HUES64 (cell line): ENCODE data around the gene TMEM179.

Experiments
- H3K27ac ChIP-seq: 2 replicates; pipeline ENCODE4 v1.7.0; 2013; ENCODE audit warnings: low read depth, low read length, inconsistent platforms
- H3K27me3 ChIP-seq: 2 replicates; pipeline ENCODE4 v1.6.1; 2013; ENCODE audit warnings: mild to moderate bottlenecking, low read length; ENCODE audit not compliant: insufficient read depth
- H3K36me3 ChIP-seq: 2 replicates; pipeline ENCODE4 v1.6.1; 2013; ENCODE audit warnings: mild to moderate bottlenecking, low read length; ENCODE audit not compliant: insufficient read depth
- H3K4me1 ChIP-seq: 2 replicates; pipeline ENCODE4 v1.6.1; 2013; ENCODE audit warnings: mild to moderate bottlenecking, low read length, moderate library complexity; ENCODE audit not compliant: insufficient read depth
- H3K4me3 ChIP-seq: 2 replicates; pipeline ENCODE4 v1.5.1; 2013; ENCODE audit warnings: mild to moderate bottlenecking, low read length, moderate library complexity
- H3K9ac ChIP-seq: 2 replicates; pipeline ENCODE4 v1.6.1; 2013; ENCODE audit warnings: mild to moderate bottlenecking, low read depth, low read length
- H3K9me3 ChIP-seq: 2 replicates; pipeline ENCODE4 v1.6.1; 2013; ENCODE audit warnings: low read depth, low read length; ENCODE audit not compliant: insufficient read depth
- WGBS: fragments of 150-250, 120-280 bp; methylation state at CpG from one replicate; pipeline ENCODE4 v1.1.7; 2013; ENCODE audit warnings: missing lambda C conversion rate; 5-methylcytosine and 5-hydroxymethylcytosine counted together

The TMEM179 gene

DNA sequence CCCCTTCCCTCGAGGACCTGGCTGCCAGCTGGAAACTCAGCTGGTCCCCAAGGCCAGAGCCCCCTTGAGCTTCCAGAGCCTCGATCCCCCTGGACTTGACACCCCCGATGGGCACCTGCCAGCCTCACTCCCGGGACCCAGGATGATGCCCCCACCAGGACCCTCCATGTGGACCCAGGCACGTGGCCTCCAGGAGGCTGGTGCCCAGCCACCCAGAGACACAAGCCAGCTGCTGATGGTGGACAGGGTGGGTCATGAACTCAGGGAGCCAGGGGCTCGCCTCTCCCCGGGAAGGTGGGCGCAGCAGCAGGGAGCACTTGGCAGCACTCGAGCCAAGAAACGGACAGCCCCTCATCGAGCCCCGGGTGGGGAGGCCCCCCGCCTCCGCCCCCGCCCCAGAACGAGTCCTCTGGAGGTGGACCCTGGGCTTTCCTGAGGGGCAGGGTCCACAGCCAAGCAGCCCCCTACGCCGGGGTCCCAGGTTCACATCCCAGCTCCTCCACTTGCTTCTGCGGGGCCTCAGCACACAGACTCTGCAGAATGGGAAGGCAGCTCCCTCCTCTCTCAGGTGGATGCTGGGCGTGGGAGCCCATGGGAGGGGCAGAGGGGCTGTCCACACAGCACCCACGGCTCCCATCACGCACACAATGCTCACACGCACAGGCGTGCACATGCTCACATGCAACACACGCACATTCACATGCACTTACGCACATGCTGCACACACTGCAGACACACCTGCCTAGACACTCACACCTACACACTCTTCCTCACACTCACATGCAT, 12.9 kb downstream of the TMEM179 start:
- no peaks in the 10 kb centered on the region for H3K27me3 ChIP-seq
- no peaks in the 10 kb centered on the region for H3K9me3 ChIP-seq
- H3K27ac ChIP-seq: no peak overlapping the region
- H3K4me3 ChIP-seq: no peak overlapping the region
- WGBS: 89% methylated on average over 26 of the region's 26 CpGs
- H3K36me3 ChIP-seq: no peaks in the 10 kb centered on the region
- no peak overlapping the region for H3K9ac ChIP-seq
- H3K4me1 ChIP-seq: no peaks in the 10 kb centered on the region

DNA sequence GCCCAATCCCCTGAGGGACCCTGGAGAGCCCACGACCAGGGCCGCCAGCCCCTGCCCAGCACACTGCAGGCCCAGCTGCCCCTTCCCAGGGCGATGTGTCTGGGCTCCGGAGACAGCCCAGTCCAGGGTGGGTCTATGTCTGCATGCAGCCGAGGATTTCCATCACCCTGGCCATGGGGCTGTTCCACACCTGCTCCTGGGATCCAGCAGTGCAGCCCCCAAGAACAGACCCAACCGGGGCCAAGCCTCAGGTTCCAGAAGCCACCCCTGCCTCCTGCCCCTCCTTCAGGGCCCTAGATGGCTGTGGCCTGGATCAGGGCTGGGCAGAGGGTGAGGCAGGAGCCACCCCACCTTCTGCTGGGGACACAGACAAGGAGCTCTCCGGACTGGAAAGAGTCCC, 13.5 kb downstream of the TMEM179 start:
- Histone ChIP-seq H3K36me3 (no peaks in the 10 kb centered on the region), H3K9ac (no peak overlapping the region), H3K27me3 (no peaks in the 10 kb centered on the region), H3K4me1 (no peaks in the 10 kb centered on the region), H3K4me3 (no peak overlapping the region), H3K9me3 (no peaks in the 10 kb centered on the region), H3K27ac (no peak overlapping the region)
- WGBS: 85% methylated on average over 7 of the region's 7 CpGs

DNA sequence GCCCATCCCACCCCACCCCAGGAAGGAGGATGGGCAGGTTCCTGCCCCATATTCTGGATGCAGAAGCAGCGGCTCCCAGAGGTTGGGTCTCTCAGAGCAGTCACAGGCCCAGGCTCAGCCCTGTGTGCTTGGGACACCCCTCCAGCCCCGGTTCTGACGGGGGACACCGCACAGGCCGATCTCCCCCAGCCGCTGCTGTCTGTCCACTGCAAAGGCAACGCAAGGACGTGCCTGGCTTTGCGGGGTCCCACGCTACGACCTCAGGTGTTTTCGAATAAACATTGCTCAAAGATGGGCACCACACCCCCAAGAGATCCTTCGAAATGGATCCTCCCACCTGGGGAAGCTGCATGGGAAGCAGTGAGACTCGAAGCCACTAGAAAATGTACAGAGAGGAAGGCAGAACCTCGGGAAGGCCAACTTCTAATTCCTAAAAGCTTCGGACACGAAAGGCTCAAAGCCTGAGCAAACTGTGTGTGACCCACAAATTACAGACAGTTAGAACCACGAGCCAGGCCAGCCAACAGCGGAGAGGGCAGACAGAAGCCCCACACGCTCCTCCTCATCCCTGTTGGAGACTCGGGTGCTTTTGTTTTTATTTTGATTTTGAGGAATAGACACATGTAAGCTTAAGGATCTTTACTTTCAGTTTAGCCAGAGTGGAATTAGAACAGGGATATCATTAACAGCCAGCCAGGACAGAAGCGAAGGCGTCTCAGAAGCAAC, 14.2 kb downstream of the TMEM179 start:
- 91% methylated on average over 23 of the region's 23 CpGs for WGBS
- no peaks in the 10 kb centered on the region for H3K36me3 ChIP-seq
- H3K27me3 ChIP-seq: no peaks in the 10 kb centered on the region
- no peaks in the 10 kb centered on the region for H3K4me1 ChIP-seq
- no peak overlapping the region for H3K9ac ChIP-seq
- H3K4me3 ChIP-seq: no peak overlapping the region
- H3K9me3 ChIP-seq: no peaks in the 10 kb centered on the region
- no peak overlapping the region for H3K27ac ChIP-seq

DNA sequence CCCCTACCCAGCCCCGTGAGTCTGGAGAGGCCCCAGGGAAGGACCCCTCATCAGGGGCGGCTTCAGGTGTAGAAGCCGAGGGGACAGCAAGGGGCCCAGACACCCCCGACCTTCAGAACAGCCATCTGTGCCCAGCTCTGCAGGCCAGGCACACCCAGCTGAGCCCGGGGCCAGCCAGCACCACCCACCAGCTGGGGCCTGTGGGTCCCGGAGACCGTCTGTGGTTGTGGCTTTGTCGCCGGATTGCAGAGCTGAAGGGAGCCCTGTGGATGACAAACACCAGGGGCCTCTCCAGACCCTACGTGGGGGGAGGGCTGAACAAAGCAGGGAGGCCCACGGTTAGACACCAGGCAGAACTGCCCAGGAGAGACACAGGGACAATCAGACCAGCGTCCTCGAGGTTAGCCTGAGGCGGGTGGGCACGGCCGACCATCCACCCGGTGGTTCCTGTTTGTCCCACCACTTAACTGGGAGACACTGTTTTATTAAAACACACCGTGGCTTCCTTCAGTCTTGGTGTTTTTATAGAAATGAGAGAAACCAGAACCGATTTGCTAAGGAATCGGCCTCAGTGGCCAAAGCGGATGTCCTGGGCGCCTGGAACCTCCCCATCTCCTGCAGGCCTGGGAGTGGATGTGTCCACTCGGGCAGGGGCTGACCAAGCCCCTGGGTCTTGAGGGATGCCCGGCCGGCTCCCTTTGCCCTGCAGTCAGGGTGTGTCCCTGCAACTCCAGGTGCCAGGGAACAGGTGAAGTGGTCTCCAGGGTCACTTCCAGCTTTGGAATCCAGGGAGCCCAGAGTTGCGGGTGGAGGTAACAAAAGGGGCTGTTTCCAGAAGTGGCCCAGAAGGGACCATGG, 15.0 kb downstream of the TMEM179 start:
- H3K27me3 ChIP-seq: no peaks in the 10 kb centered on the region
- H3K9ac ChIP-seq: no peak overlapping the region
- no peaks in the 10 kb centered on the region for H3K4me1 ChIP-seq
- 91% methylated on average over 26 of the region's 26 CpGs for WGBS
- H3K36me3 ChIP-seq: no peaks in the 10 kb centered on the region
- H3K4me3 ChIP-seq: no peak overlapping the region
- no peak overlapping the region for H3K27ac ChIP-seq
- no peaks in the 10 kb centered on the region for H3K9me3 ChIP-seq

DNA sequence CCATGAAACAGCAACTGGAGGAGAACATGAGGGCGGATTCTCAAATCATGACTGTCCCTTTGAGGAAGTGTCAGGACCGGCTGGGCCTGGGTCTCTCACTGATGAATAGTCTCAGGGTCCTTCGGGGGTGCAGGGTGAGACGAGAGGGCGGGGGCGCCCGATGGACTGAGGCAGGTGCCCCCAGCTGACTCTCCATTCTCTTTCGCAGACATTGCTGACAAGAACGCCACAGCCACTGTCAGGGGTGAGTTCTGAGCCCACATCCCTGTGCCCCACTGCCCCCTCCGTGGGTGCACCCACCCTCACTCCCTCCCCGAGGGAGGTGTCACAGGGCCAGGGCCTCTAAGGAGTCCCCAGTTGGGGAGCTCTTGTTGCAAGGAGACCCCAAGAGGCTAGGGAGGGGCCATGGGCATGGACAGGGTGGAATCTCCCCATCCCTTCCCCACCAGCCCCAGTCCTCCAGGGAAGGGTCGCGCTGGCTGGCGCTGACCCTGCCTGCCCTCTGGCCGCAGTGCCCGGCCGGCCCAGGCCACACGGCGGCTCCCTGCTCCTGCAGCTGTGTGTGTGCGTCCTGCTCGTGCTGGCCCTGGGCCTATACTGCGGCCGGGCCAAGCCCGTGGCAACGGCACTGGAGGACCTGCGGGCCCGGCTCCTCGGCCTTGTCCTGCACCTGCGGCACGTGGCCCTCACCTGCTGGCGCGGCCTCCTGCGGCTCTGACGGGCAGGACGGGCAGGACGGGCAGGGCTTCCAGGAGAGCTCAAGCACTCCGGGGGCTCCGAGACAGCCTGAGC, 16.3 kb downstream of the TMEM179 start:
- Histone ChIP-seq H3K9ac (no peak overlapping the region), H3K4me1 (no peaks in the 10 kb centered on the region), H3K27ac (no peak overlapping the region), H3K4me3 (no peak overlapping the region), H3K27me3 (no peaks in the 10 kb centered on the region), H3K9me3 (no peaks in the 10 kb centered on the region), H3K36me3 (no peaks in the 10 kb centered on the region)
- WGBS: 94% methylated on average over 38 of the region's 38 CpGs

DNA sequence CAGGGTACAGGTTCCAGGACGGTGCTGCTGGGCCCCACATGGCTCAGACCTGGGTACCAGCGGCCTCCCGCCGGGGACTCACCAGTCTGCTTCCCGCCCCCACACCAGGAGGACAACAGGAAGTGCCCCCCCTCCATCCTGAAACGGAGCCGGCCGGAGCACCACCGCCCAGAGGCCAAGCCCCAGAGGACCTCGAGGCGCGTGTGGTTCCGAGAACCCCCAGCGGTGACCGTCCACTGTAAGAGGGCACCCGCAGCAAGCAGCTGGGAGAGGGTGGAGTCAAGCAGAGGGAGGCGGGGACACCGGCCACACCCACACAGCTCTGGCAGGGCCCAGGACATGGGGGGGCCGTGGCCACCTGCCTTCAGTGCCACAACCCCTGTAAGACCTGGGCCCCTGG, 16.9 kb downstream of the TMEM179 start:
- Histone ChIP-seq H3K9me3 (no peaks in the 10 kb centered on the region), H3K36me3 (no peaks in the 10 kb centered on the region), H3K27me3 (no peaks in the 10 kb centered on the region), H3K9ac (no peak overlapping the region), H3K4me3 (no peak overlapping the region), H3K4me1 (no peaks in the 10 kb centered on the region), H3K27ac (no peak overlapping the region)
- 81% methylated on average over 19 of the region's 19 CpGs for WGBS

DNA sequence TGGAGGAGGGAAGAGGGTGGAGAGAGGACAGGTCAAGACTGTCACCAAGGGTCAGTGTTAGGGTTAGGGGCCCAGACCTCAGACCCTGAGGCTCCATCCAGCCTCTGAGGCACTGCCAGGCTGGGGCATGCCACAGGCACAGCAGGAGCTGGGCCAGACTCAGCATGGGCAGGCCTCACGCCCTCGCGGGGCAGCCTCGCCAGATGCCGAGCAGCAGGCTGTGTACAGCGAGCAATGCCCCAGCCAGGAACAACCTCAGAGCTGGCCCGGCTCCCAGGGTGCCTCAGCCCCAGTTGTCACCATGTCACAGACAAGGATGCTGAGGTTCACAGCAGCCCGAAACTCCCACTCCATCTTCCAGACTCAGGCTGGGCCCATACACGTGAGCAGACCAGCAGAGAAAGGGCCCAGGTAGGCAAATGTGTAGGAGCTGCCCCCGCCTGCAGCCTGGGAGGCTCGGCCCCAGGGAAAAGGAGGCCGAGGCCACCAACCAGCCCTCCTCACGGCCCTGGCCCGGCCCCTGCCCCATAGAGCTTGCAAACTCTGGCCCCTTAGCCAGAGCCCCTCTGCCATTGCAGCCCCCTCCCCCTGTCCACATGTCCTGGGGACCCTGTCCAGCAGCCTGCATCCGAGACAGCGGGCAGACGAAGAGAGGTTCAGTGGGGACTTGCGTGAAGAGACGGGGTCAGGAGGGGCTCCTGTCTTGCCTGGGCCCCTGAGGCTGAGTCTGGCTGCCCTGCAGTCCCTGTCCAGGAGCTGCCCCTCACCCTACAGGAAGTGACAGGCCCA, 17.5 kb downstream of the TMEM179 start:
- WGBS: 91% methylated on average over 19 of the region's 19 CpGs

DNA sequence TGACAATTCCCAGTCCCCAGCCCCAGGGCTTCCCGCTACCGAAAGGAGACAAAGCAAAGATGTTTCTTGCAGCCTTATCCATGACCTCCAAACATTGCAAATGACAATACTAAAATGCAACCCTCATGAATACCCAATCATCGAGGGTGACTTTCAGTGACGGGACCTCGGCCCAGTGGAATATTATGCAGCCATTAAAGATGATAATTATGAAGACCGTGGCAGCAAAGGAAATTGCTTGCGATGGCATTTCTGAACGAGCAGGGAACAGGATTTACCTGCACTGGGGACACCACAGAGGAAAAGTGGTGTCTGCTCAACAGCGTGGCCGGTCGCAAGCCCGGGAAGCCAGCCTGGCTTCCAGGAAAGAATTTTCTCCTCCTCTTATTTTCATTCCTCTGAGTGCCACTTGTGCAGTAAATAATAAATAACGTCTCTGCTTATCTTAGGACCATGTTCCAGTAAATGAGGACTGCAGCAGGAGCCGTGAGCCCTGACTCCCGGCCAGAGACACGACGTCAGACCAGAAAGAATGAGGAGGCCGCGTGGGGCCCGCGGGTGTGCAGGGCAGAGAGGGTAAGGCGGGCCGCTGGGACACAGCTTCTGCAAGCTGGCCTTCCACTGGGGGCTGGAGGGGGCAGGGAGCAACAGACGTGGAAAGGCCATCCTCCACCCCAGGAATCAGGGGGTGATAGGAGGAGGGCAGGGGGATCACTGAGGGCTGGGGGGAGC, 18.4 kb downstream of the TMEM179 start:
- H3K4me1 ChIP-seq: no peaks in the 10 kb centered on the region
- 94% methylated on average over 23 of the region's 24 CpGs for WGBS
- H3K9ac ChIP-seq: no peak overlapping the region
- H3K27me3 ChIP-seq: no peaks in the 10 kb centered on the region
- H3K9me3 ChIP-seq: no peaks in the 10 kb centered on the region
- no peak overlapping the region for H3K27ac ChIP-seq
- H3K36me3 ChIP-seq: no peaks in the 10 kb centered on the region
- no peak overlapping the region for H3K4me3 ChIP-seq

More for the DNA sequence above, 17.5 kb downstream of the TMEM179 start:
- no peaks in the 10 kb centered on the region for H3K27me3 ChIP-seq
- H3K4me3 ChIP-seq: no peak overlapping the region
- no peak overlapping the region for H3K27ac ChIP-seq
- no peaks in the 10 kb centered on the region for H3K4me1 ChIP-seq
- no peak overlapping the region for H3K9ac ChIP-seq
- H3K36me3 ChIP-seq: no peaks in the 10 kb centered on the region
- H3K9me3 ChIP-seq: no peaks in the 10 kb centered on the region

DNA sequence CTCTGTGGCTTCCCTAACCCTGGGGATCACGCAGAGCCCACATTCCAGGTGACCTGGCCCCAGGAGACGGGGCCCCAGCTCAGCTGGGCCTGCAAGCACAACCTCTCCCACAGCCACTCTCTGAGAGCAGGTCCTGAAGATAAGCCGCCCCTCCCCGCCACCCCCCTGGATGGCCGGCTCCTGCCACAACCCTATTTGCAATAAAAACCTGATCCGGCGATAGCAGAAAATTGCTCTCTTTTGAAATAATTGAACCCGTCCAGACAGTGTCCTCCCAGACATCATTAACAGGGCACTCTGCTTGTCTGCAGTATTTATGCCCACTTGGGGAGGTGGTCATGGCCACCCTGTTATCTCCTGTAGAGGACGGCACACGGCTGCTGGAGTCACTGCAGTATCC, 20.0 kb downstream of the TMEM179 start:
- Histone ChIP-seq H3K27ac (no peak overlapping the region), H3K9ac (no peak overlapping the region), H3K36me3 (no peaks in the 10 kb centered on the region), H3K27me3 (no peaks in the 10 kb centered on the region), H3K9me3 (no peaks in the 10 kb centered on the region), H3K4me3 (no peak overlapping the region), H3K4me1 (no peaks in the 10 kb centered on the region)
- WGBS: 94% methylated on average over 10 of the region's 10 CpGs
